Panc1 (cell line): Measurements from ENCODE around the gene ABCA6. TPM values are rescaled to one million over a fixed set of nuclear protein-coding genes. Genes with fewer than 3 reads are reported as not detected.

Experiments used
- ATAC-seq: fragments of 200-7000 bp; cut with Tn5 transposase; 2 replicates; pipeline ENCODE4 v1.9.1; 2020; ENCODE audit warnings: mild to moderate bottlenecking, moderate library complexity
- BruUV-seq: library from RNA; stranded (reverse); fragments of 400-500 nt; replicated peaks from 2 replicates; lab custom pipeline; 2021; lab: Mats Ljungman, UMichigan
- CTCF ChIA-PET: fragments of 300-600 bp; sonication (Branson Sonifier 250); formaldehyde crosslinking; loops from one replicate; lab custom pipeline; 2022; ENCODE audit warnings: antibody characterized with exemption; lab: Charles Lee
- POLR2A ChIA-PET: fragments of 300-600 bp; sonication (Branson Sonifier 250); formaldehyde crosslinking; loops from one replicate; lab custom pipeline; 2022; ENCODE audit warnings: antibody characterized with exemption; lab: Charles Lee
- DNase-seq: peaks from one replicate; pipeline ENCODE4 v3.0.0-alpha.2; 2010; ENCODE audit warnings: low read depth, low spot score
- H3K27ac ChIP-seq: 2 replicates; pipeline ENCODE4 v1.5.1; 2011; ENCODE audit warnings: mild to moderate bottlenecking, low read length, inconsistent platforms
- H3K27me3 ChIP-seq: fragments of 200-500 bp; sonication (Bioruptor generic); 2 replicates; pipeline ENCODE4 v1.6.0; 2014; ENCODE audit warnings: low read length, inconsistent platforms; ENCODE audit not compliant: control insufficient read depth, insufficient read depth
- H3K36me3 ChIP-seq: fragments of 200-500 bp; sonication (Bioruptor generic); 2 replicates; pipeline ENCODE4 v1.5.1; 2014; ENCODE audit warnings: inconsistent platforms, mild to moderate bottlenecking, low read length, moderate library complexity; ENCODE audit not compliant: control insufficient read depth, insufficient read depth
- H3K4me1 ChIP-seq: 2 replicates; pipeline ENCODE4 v1.5.1; 2011; ENCODE audit warnings: inconsistent platforms, mild to moderate bottlenecking, low read length, moderate library complexity; ENCODE audit not compliant: control insufficient read depth, insufficient read depth
- H3K4me3 ChIP-seq, 2 experiments: 2 replicates each; pipeline ENCODE4 v1.5.1; 2011 to 2012; ENCODE audit warnings: low read depth in 2 of 2, low read length in 2 of 2, mild to moderate bottlenecking in 2 of 2, inconsistent platforms in 1 of 2, moderate library complexity in 1 of 2
- H3K9me3 ChIP-seq: fragments of 200-500 bp; sonication (Bioruptor generic); 2 replicates; pipeline ENCODE4 v1.5.1; 2014; ENCODE audit warnings: low read depth, mild to moderate bottlenecking, inconsistent platforms, low read length, moderate library complexity; ENCODE audit not compliant: control insufficient read depth, insufficient read depth
- CTCF ChIP-seq: fragments of 450-650 bp; IDR thresholded peaks from 2 replicates; pipeline ENCODE4 v1.5.1; 2017; ENCODE audit warnings: mild to moderate bottlenecking
- POLR2AphosphoS5 ChIP-seq: IDR thresholded peaks from 2 replicates; pipeline ENCODE4 v1.6.1; 2012; ENCODE audit warnings: mild to moderate bottlenecking, low read depth, low read length, moderate library complexity
- REST ChIP-seq, 2 experiments: IDR thresholded peaks; 2 replicates each; pipeline ENCODE4 v1.6.1; 2011 to 2012; ENCODE audit warnings: low read depth in 2 of 2, control low read depth in 1 of 2, low read length in 1 of 2, mild to moderate bottlenecking in 1 of 2, moderate library complexity in 1 of 2; ENCODE audit not compliant: insufficient read depth in 1 of 2
- SIN3A ChIP-seq: IDR thresholded peaks from 2 replicates; pipeline ENCODE4 v1.6.1; 2012; ENCODE audit warnings: low read depth, mild to moderate bottlenecking, low read length, moderate library complexity, borderline replicate concordance; ENCODE audit not compliant: insufficient read depth
- TCF7L2 ChIP-seq: IDR thresholded peaks from 2 replicates; pipeline ENCODE4 v1.6.1; 2011; ENCODE audit warnings: mild to moderate bottlenecking, low read depth, low read length, inconsistent platforms
- in situ Hi-C: cut with HindIII; loops from 2 replicates; pipeline ENCODE4 v1.10.0; 2016; ENCODE audit warnings: low sequenced_read_pairs, low pct_unique_long_range_greater_than_20kb
- intact Hi-C: fragments of 100-400 bp; cut with micrococcal nuclease; formaldehyde crosslinking; loops from one replicate; pipeline ENCODE4 v1.10.0; 2022; ENCODE audit not compliant: unreplicated experiment
- microRNA-seq: library from miRNA; unstranded; fragments of <30 nt; microRNA quantifications from one replicate; pipeline ENCODE4 v1.1.0, GENCODE V29; 2020; ENCODE audit not compliant: unreplicated experiment
- total RNA-seq: library from RNA; stranded (reverse); gene quantifications from one replicate; pipeline ENCODE4 v1.2.1, GENCODE V29; 2021; ENCODE audit not compliant: unreplicated experiment

Gene ABCA6
- total RNA-seq, 1 experiment from 2014 or later, result 0.46 TPM

DNA sequence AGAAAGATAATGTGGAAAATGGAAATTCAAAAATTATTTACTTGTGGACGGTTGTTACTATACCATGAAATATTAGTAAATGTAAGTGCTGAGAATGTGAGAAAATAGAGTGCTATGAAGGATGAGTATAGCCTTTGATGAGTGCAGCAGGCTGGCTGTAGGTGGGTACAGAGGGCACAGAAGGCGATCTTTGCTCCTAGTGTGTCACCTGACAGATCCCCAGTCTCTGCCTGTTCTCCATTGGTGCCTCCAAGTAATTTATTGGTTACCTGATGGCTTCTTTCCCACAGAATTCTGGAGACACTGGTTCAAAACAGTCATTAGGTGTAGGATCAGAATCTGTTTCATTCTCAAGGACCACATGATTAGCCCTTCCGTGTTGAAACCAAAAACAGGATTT lies 109.9 kb downstream of the ABCA6 start:
- DNase-seq, result no peak
- TF ChIP-seq CTCF (no peak), TCF7L2 (no peak), SIN3A (no peak), REST (IDR thresholded peaks at IDR 0.05; ENCODE audit: insufficient read depth in 1 of 2, low read depth in 2 of 2, low read length in 1 of 2) (no peak), POLR2AphosphoS5 (no peak)
- H3K27me3 ChIP-seq, result no peaks in the 10 kb centered on the region
- no peak for ATAC-seq
- no peaks in the 10 kb centered on the region for H3K9me3 ChIP-seq
- in situ Hi-C loops (no loop called here), intact Hi-C loops (no loop called here)
- H3K4me3 ChIP-seq, result no peak overlapping the region
- H3K27ac ChIP-seq, result no peak overlapping the region
- BruUV-seq, result no TSS peak
- POLR2A ChIA-PET, result no interaction called here
- CTCF ChIA-PET, result no interaction called here
- no peaks in the 10 kb centered on the region for H3K4me1 ChIP-seq
- H3K36me3 ChIP-seq, result no peaks in the 10 kb centered on the region; the same call in 1 of the 2 replicates

GRCh38 chr17:69030169-69030568 lies 111.5 kb downstream of the ABCA6 start:
- H3K9me3 ChIP-seq, result no peaks in the 10 kb centered on the region
- intact Hi-C loops (no loop called here), in situ Hi-C loops (no loop called here)
- ChIA-PET CTCF (no interaction called here), POLR2A (no interaction called here)
- no peaks in the 10 kb centered on the region; the same call in 1 of the 2 replicates for H3K36me3 ChIP-seq
- TF ChIP-seq SIN3A, result no peak
- TF ChIP-seq REST (IDR thresholded peaks at IDR 0.05; ENCODE audit: insufficient read depth in 1 of 2, low read depth in 2 of 2, low read length in 1 of 2), result no peak
- TF ChIP-seq CTCF, result no peak
- no peak for TF ChIP-seq POLR2AphosphoS5
- TF ChIP-seq TCF7L2, result no peak
- no peaks in the 10 kb centered on the region for H3K4me1 ChIP-seq
- no TSS peak for BruUV-seq
- DNase-seq, result no peak
- no peak for ATAC-seq
- H3K27me3 ChIP-seq, result no peaks in the 10 kb centered on the region
- no peak overlapping the region for H3K27ac ChIP-seq
- H3K4me3 ChIP-seq, result no peak overlapping the region

Small RNA genes lying within 50 kb of the gene (microRNA-seq; reads per million reads assigned to microRNA genes)
- gene MIR4524A (not detected), gene MIR4524B (not detected)

Other genes with a start within 250 kb of the ABCA6 start
- gene ABCA8, start 186.5 kb downstream of the ABCA6 start, total RNA-seq, result 0.23 TPM
- gene ABCA9, start 81.0 kb downstream of the ABCA6 start, total RNA-seq, result 0.05 TPM
- gene ABCA10, start 86.9 kb upstream of the ABCA6 start, total RNA-seq, result 0.90 TPM
- 13.3 TPM for gene ABCA5, start 185.2 kb upstream of the ABCA6 start, total RNA-seq